ENCODE data around the gene NDST3. TPM values are rescaled to one million over a fixed set of nuclear protein-coding genes. Genes with fewer than 3 reads are reported as not detected.

NDST3 gene
- polyA plus RNA-seq, 2 of the 4 experiments (the other 2 are of a cell fraction), result not detected

DNA sequence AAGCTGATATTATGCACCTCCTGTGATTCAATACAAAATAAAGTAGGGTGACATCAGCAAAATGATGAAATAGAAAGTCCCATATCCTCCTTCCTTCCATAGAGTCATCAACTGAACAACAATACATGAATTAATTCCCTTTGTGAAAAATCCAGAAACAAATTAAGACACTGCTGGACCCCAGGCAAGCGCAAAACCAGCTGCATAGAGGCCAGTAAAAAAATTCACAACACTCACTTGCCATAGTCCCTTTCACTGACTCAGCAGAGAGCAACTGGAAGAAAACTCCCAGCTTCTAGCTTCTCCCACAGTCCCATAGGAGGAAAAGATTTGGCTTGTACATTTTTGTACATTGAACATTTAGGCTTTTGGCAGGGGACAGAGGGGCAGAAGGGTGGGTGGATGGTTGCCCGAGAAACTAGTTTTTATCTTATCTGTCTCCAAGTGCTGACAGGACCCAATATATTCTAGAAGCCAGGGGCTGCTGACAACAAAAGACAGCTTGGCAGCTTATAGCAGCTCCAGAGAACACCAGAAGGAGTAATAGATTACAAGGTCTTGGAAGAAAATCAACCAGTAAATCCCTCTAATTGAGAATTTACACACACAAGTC lies 124.6 kb downstream of the NDST3 start:
- FAIRE-seq, result no peak

DNA sequence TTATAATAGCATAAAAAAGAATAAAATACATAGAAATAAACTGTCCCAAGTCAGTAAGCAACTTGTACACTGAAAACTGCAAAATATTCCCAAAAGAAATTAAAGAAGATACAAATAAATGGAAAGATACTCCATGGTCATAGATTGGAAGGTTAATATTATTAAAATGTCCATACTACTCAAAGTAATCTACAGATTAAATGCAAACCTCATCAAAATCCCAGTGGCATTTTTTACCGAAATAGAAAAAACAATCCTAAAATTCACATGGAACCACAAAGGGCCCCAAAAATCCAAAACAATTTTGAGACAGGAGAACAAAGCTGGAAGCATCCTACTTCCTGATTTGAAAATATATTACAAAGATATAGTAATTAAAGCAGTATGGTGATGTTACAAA lies 133.0 kb downstream of the NDST3 start:
- TF ChIP-seq TP53 (CRISPR knock-in tag; IDR thresholded peaks at IDR 0.05) (no peak), ZNF302 (CRISPR knock-in tag; IDR thresholded peaks at IDR 0.05) (no peak), FOSB (CRISPR knock-in tag; IDR thresholded peaks at IDR 0.05) (no peak), HOXA7 (CRISPR knock-in tag; IDR thresholded peaks at IDR 0.05) (no peak), FOXS1 (CRISPR knock-in tag; IDR thresholded peaks at IDR 0.05) (no peak), RCOR1 (IDR thresholded peaks at IDR 0.05; ENCODE audit: low read depth, low read length) (no peak), SREBF2 (IDR thresholded peaks at IDR 0.05) (no peak), FOSL2 (IDR thresholded peaks at IDR 0.05) (no peak), FOSL2 (CRISPR knock-in tag; IDR thresholded peaks at IDR 0.05) (no peak), JUN (IDR thresholded peaks at IDR 0.05) (no peak), HOXB13 (CRISPR knock-in tag; IDR thresholded peaks at IDR 0.05; ENCODE audit: low read depth) (no peak)
- TF ChIP-seq, protein P1, sequence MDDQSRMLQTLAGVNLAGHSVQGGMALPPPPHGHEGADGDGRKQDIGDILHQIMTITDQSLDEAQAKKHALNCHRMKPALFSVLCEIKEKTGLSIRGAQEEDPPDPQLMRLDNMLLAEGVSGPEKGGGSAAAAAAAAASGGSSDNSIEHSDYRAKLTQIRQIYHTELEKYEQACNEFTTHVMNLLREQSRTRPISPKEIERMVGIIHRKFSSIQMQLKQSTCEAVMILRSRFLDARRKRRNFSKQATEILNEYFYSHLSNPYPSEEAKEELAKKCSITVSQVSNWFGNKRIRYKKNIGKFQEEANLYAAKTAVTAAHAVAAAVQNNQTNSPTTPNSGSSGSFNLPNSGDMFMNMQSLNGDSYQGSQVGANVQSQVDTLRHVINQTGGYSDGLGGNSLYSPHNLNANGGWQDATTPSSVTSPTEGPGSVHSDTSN (IDR thresholded peaks at IDR 0.05), result no peak
- ATAC-seq, result no peak
- H3K4me3 ChIP-seq, result no peak overlapping the region
- ChIA-PET CTCF (no interaction called here), POLR2A (no interaction called here)
- no peaks in the 10 kb centered on the region for H3K4me1 ChIP-seq
- H3K27ac ChIP-seq, result no peak overlapping the region
- no peaks in the 10 kb centered on the region for H3K9me3 ChIP-seq
- WGBS (ENCODE audit: missing lambda C conversion rate), result 62% methylated on average over 1 of the region's 1 CpG
- no peak overlapping the region for H3K4me2 ChIP-seq
- FAIRE-seq, result no peak
- DNase-seq (ENCODE audit: low read depth in 1 of 2, low spot score in 1 of 2), result no peak

More for the DNA sequence above, 124.6 kb downstream of the NDST3 start:
- TF ChIP-seq RARB (CRISPR knock-in tag; IDR thresholded peaks at IDR 0.05) (no peak), KDM1A (IDR thresholded peaks at IDR 0.05; ENCODE audit: low read depth) (no peak), ESRRA (IDR thresholded peaks at IDR 0.05; ENCODE audit: borderline replicate concordance, low read length) (no peak), EP300 (IDR thresholded peaks at IDR 0.05) (no peak), NPAS2 (CRISPR knock-in tag; IDR thresholded peaks at IDR 0.05; ENCODE audit: borderline replicate concordance) (no peak)
- TF ChIP-seq, protein P2, sequence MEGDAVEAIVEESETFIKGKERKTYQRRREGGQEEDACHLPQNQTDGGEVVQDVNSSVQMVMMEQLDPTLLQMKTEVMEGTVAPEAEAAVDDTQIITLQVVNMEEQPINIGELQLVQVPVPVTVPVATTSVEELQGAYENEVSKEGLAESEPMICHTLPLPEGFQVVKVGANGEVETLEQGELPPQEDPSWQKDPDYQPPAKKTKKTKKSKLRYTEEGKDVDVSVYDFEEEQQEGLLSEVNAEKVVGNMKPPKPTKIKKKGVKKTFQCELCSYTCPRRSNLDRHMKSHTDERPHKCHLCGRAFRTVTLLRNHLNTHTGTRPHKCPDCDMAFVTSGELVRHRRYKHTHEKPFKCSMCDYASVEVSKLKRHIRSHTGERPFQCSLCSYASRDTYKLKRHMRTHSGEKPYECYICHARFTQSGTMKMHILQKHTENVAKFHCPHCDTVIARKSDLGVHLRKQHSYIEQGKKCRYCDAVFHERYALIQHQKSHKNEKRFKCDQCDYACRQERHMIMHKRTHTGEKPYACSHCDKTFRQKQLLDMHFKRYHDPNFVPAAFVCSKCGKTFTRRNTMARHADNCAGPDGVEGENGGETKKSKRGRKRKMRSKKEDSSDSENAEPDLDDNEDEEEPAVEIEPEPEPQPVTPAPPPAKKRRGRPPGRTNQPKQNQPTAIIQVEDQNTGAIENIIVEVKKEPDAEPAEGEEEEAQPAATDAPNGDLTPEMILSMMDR (IDR thresholded peaks at IDR 0.05), result no peak
- Histone ChIP-seq H3K27ac (no peak overlapping the region), H3K4me3 (no peak overlapping the region), H3K9me3 (no peaks in the 10 kb centered on the region), H3K4me2 (no peak overlapping the region), H3K4me1 (no peaks in the 10 kb centered on the region)
- DNase-seq (ENCODE audit: low read depth in 1 of 2, low spot score in 1 of 2) (no peak), ATAC-seq (no peak)
- ChIA-PET CTCF (no interaction called here), POLR2A (no interaction called here)
- 2% methylated on average over 2 of the region's 2 CpGs for whole genome bisulfite sequencing (ENCODE audit: missing lambda C conversion rate)

DNA sequence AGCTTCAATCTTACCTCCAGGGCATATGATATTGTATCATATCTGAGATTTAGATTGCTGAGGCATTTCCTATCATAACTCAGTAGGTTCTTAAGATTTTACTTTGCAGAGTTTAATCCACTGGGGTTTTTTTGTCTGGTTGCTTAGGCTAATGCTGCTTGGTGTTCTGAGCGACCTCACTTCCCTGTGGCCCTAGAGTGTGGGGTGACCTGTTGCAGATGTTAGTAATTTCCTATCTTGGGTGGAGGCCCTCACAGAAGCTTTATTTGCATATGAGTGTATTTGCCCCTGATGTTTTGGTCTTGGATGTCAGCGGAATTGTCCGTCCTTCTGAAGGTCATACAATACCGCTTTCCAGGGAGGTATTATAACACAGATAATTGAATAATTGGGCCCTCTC lies 137.1 kb downstream of the NDST3 start:
- DNase-seq (ENCODE audit: low read depth in 1 of 2, low spot score in 1 of 2) (no peak), FAIRE-seq (no peak), ATAC-seq (no peak)
- Histone ChIP-seq H3K4me3 (no peak overlapping the region), H3K27ac (no peak overlapping the region), H3K9me3 (no peaks in the 10 kb centered on the region), H3K4me1 (no peaks in the 10 kb centered on the region), H3K4me2 (no peak overlapping the region)
- WGBS (ENCODE audit: missing lambda C conversion rate), result 64% methylated on average over 4 of the region's 4 CpGs
- TF ChIP-seq, protein P3, sequence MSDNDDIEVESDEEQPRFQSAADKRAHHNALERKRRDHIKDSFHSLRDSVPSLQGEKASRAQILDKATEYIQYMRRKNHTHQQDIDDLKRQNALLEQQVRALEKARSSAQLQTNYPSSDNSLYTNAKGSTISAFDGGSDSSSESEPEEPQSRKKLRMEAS (IDR thresholded peaks at IDR 0.05), result no peak
- TF ChIP-seq RCOR1 (IDR thresholded peaks at IDR 0.05; ENCODE audit: low read depth, low read length) (no peak), RFX5 (IDR thresholded peaks at IDR 0.05) (no peak), HEYL (CRISPR knock-in tag; IDR thresholded peaks at IDR 0.05) (no peak), EHF (CRISPR knock-in tag; IDR thresholded peaks at IDR 0.05) (no peak), RARB (CRISPR knock-in tag; IDR thresholded peaks at IDR 0.05) (no peak)
- TF ChIP-seq, protein P4, sequence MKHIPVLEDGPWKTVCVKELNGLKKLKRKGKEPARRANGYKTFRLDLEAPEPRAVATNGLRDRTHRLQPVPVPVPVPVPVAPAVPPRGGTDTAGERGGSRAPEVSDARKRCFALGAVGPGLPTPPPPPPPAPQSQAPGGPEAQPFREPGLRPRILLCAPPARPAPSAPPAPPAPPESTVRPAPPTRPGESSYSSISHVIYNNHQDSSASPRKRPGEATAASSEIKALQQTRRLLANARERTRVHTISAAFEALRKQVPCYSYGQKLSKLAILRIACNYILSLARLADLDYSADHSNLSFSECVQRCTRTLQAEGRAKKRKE (CRISPR knock-in tag; IDR thresholded peaks at IDR 0.05; ENCODE audit: low read depth), result no peak
- TF ChIP-seq, protein P5, sequence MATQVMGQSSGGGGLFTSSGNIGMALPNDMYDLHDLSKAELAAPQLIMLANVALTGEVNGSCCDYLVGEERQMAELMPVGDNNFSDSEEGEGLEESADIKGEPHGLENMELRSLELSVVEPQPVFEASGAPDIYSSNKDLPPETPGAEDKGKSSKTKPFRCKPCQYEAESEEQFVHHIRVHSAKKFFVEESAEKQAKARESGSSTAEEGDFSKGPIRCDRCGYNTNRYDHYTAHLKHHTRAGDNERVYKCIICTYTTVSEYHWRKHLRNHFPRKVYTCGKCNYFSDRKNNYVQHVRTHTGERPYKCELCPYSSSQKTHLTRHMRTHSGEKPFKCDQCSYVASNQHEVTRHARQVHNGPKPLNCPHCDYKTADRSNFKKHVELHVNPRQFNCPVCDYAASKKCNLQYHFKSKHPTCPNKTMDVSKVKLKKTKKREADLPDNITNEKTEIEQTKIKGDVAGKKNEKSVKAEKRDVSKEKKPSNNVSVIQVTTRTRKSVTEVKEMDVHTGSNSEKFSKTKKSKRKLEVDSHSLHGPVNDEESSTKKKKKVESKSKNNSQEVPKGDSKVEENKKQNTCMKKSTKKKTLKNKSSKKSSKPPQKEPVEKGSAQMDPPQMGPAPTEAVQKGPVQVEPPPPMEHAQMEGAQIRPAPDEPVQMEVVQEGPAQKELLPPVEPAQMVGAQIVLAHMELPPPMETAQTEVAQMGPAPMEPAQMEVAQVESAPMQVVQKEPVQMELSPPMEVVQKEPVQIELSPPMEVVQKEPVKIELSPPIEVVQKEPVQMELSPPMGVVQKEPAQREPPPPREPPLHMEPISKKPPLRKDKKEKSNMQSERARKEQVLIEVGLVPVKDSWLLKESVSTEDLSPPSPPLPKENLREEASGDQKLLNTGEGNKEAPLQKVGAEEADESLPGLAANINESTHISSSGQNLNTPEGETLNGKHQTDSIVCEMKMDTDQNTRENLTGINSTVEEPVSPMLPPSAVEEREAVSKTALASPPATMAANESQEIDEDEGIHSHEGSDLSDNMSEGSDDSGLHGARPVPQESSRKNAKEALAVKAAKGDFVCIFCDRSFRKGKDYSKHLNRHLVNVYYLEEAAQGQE (IDR thresholded peaks at IDR 0.05), result no peak
- TF ChIP-seq, protein P6, sequence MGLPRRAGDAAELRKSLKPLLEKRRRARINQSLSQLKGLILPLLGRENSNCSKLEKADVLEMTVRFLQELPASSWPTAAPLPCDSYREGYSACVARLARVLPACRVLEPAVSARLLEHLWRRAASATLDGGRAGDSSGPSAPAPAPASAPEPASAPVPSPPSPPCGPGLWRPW (IDR thresholded peaks at IDR 0.05), result no peak
- ChIA-PET CTCF (no interaction called here), POLR2A (no interaction called here)

Data from A549 (cell line).